ENCODE data around the gene RANGAP1. TPM values are rescaled to one million over a fixed set of nuclear protein-coding genes. Genes with fewer than 3 reads are reported as not detected.

The RANGAP1 gene
- total RNA-seq, 1 experiment from 2014 or later, result 110 TPM

- peak; percentile 32 for DNase-seq (ENCODE audit: low read depth)
Observed at GRCh38 chr22:41237707-41238569, 48.0 kb downstream of the RANGAP1 start.

DNA sequence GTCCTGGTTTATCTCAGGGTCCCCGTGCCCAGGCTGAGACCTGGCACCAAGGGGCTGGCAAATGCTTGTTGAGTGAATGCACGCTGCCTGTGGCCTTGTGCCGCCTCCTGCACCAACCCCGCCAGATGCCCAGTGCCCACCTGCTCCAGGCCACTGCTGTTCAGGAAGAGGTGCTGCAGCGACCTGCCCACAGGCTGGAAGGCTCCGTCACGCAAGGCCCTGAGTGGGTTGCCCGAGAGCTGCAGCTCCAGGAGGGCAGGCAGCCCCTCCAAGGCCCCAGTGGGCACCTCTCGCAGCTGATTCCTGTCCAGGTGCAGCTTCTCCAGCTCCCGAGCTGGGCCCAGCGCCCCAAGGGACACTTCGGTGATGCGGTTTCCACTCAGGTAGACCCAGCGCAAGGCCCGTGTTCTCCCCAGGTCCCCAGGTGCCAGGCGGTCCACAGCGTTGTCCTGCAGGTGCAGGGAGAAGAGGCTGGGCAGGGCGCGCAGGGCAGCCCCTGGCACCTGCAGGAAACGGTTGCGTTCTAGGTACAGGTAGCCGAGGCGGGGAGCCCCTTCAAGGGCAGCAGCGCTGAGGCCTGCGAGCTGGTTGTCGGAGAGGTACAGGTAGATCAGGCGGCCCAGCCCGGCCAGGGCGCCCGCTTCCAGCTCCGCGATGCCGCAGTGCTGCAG, 48.8 kb downstream of the RANGAP1 start:
- DNase-seq (ENCODE audit: low read depth), result no peak

DNA sequence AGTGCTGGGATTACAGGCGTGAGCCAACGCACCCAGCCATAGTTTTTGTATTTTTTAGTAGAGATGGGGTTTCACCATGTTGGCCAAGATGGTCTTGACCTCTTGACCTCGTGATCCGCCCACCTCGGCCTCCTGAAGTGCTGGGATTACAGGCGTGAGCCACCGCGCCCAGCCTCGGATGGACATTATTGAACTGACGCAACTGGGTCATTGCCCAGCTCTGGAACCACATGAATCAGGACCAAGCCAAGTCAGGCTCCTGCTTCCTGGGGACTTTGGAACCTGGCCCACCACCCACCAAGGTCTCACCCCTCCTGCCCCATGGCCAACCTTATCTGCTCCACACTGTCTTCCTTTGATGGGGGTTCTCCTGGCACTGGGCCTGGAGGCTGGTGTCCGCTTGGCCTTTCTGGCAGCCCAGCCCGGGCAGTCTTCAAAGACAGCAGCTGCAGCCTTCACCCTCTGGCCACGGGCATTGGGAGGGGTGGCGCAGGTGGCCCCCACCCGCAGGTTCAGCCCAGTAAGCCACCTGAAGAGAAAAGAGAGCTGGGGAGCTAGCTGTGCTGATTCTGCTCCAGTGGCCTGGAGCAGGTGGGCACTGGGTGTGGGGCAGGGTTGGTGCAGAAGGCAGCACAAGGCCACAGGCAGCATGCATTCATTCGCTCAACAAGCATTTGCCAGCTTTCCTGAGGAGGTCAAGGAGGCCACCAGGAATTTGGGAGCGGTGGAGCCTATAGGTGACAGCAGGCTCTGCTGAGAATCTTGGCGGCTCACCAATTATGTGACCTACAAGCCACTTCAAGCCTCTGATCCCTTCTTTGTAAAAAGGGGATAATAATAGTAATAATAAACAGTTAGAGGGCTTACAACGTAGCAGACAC, 50.9 kb downstream of the RANGAP1 start:
- no peak for DNase-seq (ENCODE audit: low read depth)

- no peak for DNase-seq (ENCODE audit: low read depth)
Observed at GRCh38 chr22:41231369-41231768, 54.6 kb downstream of the RANGAP1 start.

DNA sequence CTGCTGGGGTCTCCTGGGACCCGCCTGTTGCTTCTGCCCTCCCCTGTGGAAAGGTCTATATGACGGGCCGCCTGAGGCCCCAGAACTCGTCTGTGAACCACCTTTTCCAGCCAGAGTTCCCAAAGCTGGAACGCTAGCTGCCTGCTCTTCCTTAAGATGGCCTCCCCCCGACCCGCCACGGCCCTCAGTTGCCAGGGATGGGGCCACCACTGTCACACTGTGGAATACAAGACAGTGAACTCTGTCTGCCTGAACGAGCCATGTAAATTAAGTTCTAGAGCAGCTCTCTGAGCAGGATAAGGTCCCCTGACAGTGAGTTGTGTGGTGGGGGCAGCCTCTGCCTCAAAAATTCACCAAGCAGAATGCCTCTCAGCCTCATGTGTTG, 55.6 kb downstream of the RANGAP1 start:
- DNase-seq (ENCODE audit: low read depth), result no peak

GRCh38 chr22:41229730-41230400, 56.1 kb downstream of the RANGAP1 start:
- DNase-seq (ENCODE audit: low read depth), result no peak

DNA sequence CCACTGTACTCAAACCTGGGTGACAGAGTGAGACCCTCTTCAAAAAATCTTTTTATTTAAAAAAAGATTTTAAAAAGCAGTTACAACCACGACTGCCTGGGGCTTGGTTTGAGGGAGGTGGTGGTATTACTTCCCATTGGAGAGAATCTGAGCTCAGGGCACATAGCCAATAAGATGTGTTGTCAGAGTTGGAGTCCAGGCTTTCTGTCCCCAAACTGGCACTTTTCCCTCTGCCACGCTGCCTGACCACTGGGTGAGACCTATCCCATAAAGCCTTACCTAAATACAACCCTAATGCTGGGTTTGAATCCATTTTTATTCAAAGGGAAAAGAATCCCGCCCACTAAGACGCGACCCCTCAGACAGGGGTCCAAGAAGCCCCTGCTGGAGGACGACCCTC, 56.8 kb downstream of the RANGAP1 start:
- DNase-seq (ENCODE audit: low read depth), result no peak

GRCh38 chr22:41226723-41227655, 59.0 kb downstream of the RANGAP1 start:
- no peak for DNase-seq (ENCODE audit: low read depth)

DNA sequence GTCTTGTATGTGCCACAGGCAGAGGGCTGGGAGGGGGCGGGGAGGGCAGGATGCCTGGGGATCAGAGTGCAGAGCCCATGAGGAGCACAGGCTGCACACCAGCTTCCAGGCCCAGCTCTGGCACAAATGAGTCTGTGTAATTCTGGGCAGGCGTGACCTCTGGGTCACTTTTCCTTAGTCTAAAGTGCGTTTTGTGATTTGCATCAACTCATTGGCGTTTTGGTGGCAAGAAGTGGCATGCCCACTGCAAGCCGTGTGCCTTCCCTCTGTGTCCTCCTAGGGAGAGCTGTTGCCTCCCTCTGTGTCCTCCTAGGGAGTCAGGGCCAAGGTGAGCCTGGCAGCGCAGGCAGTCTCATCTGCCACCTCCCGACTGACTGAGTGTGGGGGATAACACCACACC, 62.5 kb downstream of the RANGAP1 start:
- DNase-seq (ENCODE audit: low read depth), result no peak

GRCh38 chr22:41222846-41223507, 63.0 kb downstream of the RANGAP1 start:
- no peak for DNase-seq (ENCODE audit: low read depth)

GRCh38 chr22:41217553-41218157, 68.3 kb downstream of the RANGAP1 start:
- DNase-seq (ENCODE audit: low read depth), result peak; percentile 86

GRCh38 chr22:41216984-41217383, 69.0 kb downstream of the RANGAP1 start:
- DNase-seq (ENCODE audit: low read depth), result peak; percentile 51

DNA sequence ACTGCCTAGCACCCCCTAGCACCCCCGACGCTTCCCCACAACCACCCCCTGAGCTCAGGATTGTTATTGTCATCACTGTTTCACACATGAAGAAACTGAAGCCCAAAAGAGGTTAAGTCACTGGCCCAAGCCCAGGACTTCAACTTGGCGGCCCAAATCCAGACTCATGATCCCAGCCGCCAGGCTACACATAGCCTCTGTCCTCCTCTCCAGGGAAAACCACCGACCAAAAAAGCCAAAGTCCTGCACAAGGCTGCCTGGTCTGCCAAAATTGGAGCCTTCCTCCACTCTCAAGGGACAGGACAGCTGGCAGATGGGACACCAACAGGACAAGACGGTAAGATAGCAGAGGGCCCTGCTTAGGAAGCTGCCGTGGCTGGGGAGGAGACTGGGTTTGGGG, 70.1 kb downstream of the RANGAP1 start:
- no peak for DNase-seq (ENCODE audit: low read depth)

GRCh38 chr22:41215409-41215808, 70.6 kb downstream of the RANGAP1 start:
- DNase-seq (ENCODE audit: low read depth), result no peak

DNA sequence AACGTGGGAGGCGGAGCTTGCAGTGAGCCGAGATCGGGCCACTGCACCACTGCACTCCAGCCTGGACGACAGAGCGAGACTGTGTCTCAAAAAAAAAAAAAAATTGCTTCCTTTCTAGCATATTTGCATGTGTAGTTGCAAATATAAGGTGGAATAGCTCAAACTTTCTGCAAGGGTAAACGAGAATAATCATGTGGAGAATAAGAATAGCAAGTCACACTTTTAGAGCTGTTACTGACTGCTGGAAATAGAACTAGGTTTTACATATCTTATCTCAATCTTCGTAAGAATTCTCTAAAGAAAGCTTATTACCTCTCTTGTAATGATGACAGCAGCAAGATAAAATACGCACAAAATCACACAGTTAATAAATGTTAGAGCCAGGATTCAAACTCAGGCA, 79.3 kb downstream of the RANGAP1 start:
- no peak for DNase-seq (ENCODE audit: low read depth)

GRCh38 chr22:41204992-41205900, 80.7 kb downstream of the RANGAP1 start, which contains the start of gene L3MBTL2:
Gene L3MBTL2, plus strand, starts transcription at chr22:41205312. Its CDS starts 51 bp downstream, at chr22:41205363.
- DNase-seq (ENCODE audit: low read depth), result peak; percentile 94

DNA sequence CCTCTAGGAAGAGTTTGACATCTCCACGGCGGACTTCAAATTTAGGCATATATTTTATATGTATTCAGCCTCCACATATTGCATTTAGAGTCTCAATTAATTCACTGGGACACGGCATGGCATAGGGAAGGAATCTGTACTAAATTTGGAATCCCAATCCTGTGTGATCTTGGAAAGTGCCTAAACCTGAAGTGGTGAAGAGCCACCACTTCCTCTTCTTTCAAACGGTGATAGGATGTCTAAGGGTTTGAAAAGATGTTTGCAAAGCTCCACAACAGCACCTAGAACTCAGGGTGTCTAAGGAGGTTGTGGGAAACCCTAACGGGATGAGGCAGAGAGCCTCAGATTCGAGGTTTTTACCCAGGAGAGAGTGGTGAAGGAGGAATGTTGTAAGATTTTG, 81.9 kb downstream of the RANGAP1 start:
- no peak for DNase-seq (ENCODE audit: low read depth)

DNA sequence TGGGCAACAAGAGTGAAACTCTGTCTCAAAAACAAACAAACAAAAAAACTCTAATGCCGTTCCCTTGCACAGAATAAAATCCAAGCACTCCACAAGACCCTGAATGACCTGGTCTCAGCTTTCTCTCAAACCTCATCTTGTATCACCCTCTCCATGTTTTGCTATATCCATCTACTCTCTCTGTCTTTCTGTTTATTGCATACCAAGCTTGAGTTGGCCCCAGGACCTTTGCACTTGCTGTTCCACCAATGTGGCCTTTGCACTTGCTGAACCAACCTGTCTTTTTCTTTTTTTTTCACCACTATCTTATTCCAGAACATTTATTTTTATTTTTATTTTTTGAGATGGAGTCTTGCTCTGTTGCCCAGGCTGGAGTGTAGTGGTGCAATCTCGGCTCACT, 82.9 kb downstream of the RANGAP1 start:
- no peak for DNase-seq (ENCODE audit: low read depth)
